ENCODE results near the gene NELL1. TPM values are rescaled to one million over a fixed set of nuclear protein-coding genes. Genes with fewer than 3 reads are reported as not detected.
A peak's percentile ranks its signal among the peaks of the same experiment; 100 is the strongest.

NELL1 gene
- total RNA-seq, 6 experiments from 2014 or later = not detected

DNA sequence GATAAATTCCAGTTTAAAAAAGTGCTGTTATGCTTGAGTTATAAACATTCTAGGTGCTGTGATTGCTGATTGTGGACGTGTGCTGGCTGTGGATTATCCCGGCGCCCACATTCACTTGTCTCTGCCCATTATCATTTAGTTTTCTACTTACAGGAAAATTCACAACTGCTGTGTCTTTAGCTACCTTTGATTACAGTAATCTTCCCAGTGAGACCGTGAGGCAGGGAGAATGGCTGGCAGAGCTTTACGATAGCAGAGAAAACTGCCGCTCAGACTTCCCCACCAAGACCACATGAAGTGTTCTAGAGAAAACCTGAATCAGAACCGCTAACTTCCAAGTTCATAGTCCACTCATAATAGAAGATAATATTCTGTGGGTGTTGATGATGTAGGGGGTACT is 34.6 kb upstream of the NELL1 start:
- DNase-seq = no peak
- no peak overlapping the region for H3K4me3 Mint-ChIP-seq
- no peak overlapping the region for H3K27ac Mint-ChIP-seq
- H3K36me3 Mint-ChIP-seq (ENCODE audit: low read depth) = no peaks in the 10 kb centered on the region
- H3K27me3 Mint-ChIP-seq (ENCODE audit: insufficient read depth) = peaks cover 3% of the 10 kb centered on the region
- H3K9me3 Mint-ChIP-seq = no peaks in the 10 kb centered on the region
- no peaks in the 10 kb centered on the region for H3K4me1 Mint-ChIP-seq (ENCODE audit: low read depth)
- TF ChIP-seq, protein P1, sequence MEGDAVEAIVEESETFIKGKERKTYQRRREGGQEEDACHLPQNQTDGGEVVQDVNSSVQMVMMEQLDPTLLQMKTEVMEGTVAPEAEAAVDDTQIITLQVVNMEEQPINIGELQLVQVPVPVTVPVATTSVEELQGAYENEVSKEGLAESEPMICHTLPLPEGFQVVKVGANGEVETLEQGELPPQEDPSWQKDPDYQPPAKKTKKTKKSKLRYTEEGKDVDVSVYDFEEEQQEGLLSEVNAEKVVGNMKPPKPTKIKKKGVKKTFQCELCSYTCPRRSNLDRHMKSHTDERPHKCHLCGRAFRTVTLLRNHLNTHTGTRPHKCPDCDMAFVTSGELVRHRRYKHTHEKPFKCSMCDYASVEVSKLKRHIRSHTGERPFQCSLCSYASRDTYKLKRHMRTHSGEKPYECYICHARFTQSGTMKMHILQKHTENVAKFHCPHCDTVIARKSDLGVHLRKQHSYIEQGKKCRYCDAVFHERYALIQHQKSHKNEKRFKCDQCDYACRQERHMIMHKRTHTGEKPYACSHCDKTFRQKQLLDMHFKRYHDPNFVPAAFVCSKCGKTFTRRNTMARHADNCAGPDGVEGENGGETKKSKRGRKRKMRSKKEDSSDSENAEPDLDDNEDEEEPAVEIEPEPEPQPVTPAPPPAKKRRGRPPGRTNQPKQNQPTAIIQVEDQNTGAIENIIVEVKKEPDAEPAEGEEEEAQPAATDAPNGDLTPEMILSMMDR (IDR thresholded peaks at IDR 0.05) = no peak

DNA sequence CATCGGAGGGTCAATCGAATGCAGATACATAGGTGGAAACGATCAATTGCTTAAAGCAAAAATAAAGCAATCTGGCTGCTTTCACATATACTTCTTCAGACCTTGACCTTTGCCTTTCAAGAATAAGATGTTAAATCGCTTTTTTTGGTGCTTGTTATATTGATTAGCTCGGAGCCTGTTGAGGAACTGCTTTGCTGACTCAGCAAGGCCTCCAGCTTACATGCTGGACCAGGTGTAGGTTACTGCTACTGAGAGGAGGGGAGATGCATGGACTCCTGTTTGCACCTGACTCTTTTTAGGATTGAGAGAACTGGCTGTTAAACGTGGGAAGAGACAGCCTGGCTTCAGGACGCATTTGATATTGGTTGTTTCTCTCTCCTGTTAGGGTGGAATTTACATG is 31.3 kb upstream of the NELL1 start:
- H3K27me3 Mint-ChIP-seq (ENCODE audit: insufficient read depth) = peaks cover 2% of the 10 kb centered on the region
- TF ChIP-seq, protein P1 (IDR thresholded peaks at IDR 0.05) = no peak
- H3K27ac Mint-ChIP-seq = no peak overlapping the region
- no peaks in the 10 kb centered on the region for H3K4me1 Mint-ChIP-seq (ENCODE audit: low read depth)
- no peak overlapping the region for H3K4me3 Mint-ChIP-seq
- DNase-seq = no peak
- no peaks in the 10 kb centered on the region for H3K36me3 Mint-ChIP-seq (ENCODE audit: low read depth)
- no peaks in the 10 kb centered on the region for H3K9me3 Mint-ChIP-seq

DNA sequence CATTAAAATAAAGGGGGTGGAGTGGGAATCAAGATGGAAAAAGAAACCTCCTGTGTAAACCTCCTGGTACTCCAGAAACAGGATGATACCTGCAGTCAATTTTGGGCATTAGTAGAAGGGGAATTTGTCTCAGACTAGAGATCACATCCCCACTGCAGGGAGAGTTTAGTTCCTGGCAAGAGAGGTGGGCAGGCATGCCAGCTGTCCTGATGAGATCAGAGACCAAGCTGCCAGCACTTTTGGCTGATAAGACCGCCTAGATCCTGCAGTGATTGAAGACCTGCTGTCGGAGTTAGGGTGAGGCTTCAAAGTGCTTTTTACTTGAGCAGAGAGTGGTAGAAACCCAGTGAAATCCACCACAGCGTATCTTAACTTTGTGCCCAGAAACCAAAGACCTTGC is 29.7 kb upstream of the NELL1 start:
- Mint-ChIP-seq H3K36me3 (ENCODE audit: low read depth) (no peaks in the 10 kb centered on the region), H3K4me3 (no peak overlapping the region), H3K9me3 (no peaks in the 10 kb centered on the region), H3K4me1 (ENCODE audit: low read depth) (no peaks in the 10 kb centered on the region), H3K27me3 (ENCODE audit: insufficient read depth) (peaks cover 2% of the 10 kb centered on the region), H3K27ac (no peak overlapping the region)
- TF ChIP-seq, protein P1 (IDR thresholded peaks at IDR 0.05) = no peak
- no peak for DNase-seq

DNA sequence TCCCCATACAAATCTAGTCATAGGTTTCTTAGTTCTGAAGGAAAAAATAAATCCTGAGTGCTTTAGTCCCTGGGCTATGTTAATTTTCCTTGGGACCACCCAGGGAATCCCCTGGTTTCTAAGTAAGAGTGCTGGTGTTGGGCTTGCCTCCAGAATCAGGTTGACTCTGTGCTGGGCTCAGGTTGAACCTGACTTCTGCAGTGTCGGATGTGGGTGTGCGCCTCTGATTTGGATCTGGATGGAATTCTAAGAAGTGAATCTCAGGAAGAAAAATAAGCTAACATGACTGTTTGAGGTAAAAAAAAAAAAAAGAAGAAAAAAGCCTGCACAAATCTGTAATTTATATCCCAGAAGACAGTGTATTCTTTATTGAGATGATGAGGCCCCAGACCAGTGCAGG is 29.0 kb upstream of the NELL1 start:
- DNase-seq = no peak
- H3K27me3 Mint-ChIP-seq (ENCODE audit: insufficient read depth) = peaks cover 2% of the 10 kb centered on the region
- H3K9me3 Mint-ChIP-seq = no peaks in the 10 kb centered on the region
- H3K4me1 Mint-ChIP-seq (ENCODE audit: low read depth) = no peaks in the 10 kb centered on the region
- no peaks in the 10 kb centered on the region for H3K36me3 Mint-ChIP-seq (ENCODE audit: low read depth)
- no peak overlapping the region for H3K4me3 Mint-ChIP-seq
- TF ChIP-seq, protein P1 (IDR thresholded peaks at IDR 0.05) = no peak
- H3K27ac Mint-ChIP-seq = no peak overlapping the region

DNA sequence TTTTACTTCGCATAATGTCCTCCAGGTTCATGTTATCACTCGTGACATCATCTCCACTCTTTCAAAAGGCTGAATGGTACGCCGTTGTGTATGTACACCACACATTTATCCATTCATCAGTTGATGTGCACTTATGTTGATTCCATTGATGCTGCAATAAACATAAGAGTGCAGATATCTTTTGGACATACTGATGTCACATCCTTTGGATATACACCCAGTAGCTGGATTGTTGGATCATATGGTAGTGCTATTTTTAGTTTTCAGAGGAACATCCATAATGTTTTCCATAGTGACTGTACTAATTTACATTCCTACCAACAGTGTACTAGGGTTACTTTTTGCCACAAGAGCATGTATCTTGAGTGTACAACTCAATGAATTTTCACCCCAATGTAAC is 25.0 kb upstream of the NELL1 start:
- Mint-ChIP-seq H3K4me3 (no peak overlapping the region), H3K9me3 (no peaks in the 10 kb centered on the region), H3K27me3 (ENCODE audit: insufficient read depth) (peaks cover 2% of the 10 kb centered on the region; the same call in 1 of the 2 replicates), H3K36me3 (ENCODE audit: low read depth) (no peaks in the 10 kb centered on the region), H3K4me1 (ENCODE audit: low read depth) (no peaks in the 10 kb centered on the region), H3K27ac (no peak overlapping the region)
- TF ChIP-seq, protein P1 (IDR thresholded peaks at IDR 0.05) = no peak
- no peak for DNase-seq

DNA sequence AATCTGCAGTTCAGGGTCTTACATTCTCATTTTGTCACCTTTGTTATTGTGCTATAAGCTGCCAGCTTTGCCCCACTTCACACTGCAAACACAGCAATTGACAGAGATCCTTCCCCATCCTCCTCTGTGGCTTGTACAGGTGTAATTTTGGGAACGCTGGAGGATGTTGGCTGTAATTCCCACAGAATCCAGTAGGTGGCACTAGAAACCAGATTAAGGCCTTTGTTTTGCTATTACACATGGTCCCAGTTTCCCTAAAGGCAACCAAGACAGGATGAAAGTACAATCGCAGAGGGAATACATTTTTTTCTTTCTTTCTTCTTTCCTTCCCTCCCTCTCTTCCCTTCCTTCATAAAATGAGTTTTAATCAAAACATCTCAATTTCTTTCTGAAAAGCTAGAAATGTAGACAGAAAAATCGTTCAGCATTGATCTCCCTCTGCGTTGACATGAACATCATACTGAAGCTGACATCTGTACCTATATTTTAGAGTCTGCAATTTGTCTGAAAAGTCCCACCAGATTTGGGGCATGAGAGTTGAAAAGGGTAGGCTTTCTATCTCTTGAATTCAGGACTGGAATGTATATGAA is 21.3 kb upstream of the NELL1 start:
- peak; percentile 33 for DNase-seq
- no peaks in the 10 kb centered on the region for H3K4me1 Mint-ChIP-seq (ENCODE audit: low read depth)
- H3K27me3 Mint-ChIP-seq (ENCODE audit: insufficient read depth) = no peaks in the 10 kb centered on the region; the same call in 1 of the 2 replicates
- H3K9me3 Mint-ChIP-seq = no peaks in the 10 kb centered on the region
- no peak overlapping the region for H3K27ac Mint-ChIP-seq
- H3K36me3 Mint-ChIP-seq (ENCODE audit: low read depth) = no peaks in the 10 kb centered on the region
- TF ChIP-seq, protein P1 (IDR thresholded peaks at IDR 0.05) = peak; percentile 94
- H3K4me3 Mint-ChIP-seq = no peak overlapping the region
